ENCODE results near the gene COX15.

The COX15 gene

DNA sequence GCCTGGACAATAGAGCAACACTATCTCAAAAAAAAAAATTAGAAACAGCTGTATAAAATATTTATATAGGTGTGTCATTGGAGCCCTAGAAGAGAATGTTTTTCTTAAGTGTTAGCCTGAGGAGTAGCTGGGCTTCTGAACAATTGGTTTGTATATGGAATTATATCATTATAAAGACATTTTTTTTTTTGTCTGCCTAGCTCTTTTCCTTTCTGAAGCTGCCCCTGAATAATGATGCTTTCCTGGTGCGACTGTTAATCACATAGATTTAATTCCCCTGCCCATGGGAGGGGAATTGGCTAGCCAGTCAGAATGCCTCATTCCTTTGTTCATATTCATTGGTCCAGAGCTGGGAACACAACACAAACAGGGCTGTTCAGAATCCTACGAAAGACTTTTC is 36.6 kb upstream of the COX15 start:
- no peak overlapping the region for H3K4me3 ChIP-seq (ENCODE audit: low read length)
- TF ChIP-seq, protein P1, sequence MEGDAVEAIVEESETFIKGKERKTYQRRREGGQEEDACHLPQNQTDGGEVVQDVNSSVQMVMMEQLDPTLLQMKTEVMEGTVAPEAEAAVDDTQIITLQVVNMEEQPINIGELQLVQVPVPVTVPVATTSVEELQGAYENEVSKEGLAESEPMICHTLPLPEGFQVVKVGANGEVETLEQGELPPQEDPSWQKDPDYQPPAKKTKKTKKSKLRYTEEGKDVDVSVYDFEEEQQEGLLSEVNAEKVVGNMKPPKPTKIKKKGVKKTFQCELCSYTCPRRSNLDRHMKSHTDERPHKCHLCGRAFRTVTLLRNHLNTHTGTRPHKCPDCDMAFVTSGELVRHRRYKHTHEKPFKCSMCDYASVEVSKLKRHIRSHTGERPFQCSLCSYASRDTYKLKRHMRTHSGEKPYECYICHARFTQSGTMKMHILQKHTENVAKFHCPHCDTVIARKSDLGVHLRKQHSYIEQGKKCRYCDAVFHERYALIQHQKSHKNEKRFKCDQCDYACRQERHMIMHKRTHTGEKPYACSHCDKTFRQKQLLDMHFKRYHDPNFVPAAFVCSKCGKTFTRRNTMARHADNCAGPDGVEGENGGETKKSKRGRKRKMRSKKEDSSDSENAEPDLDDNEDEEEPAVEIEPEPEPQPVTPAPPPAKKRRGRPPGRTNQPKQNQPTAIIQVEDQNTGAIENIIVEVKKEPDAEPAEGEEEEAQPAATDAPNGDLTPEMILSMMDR (IDR thresholded peaks at IDR 0.05; ENCODE audit: insufficient read depth, low read depth, low read length, missing control alignments) = no peak
- DNase-seq (ENCODE audit: low read depth) = no peak

DNA sequence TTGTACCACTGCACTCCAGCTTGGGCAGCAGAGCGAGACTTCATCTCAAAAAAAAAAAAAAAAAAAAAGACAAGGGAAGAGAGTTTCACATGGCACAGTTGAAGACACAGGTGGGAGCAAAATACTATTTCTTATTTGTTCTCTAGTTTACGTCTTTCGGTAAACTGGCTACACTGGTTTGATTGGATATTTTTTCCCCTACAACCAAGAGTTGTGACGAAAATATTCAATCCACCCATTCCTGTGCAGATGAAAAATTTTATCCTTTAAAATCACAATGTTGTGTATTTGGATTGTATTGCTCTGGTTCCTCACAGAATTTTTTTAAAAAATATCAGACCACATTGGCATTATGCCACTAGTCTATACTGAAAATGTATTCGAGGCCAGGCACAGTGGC is 36.0 kb upstream of the COX15 start:
- no peak overlapping the region for H3K4me3 ChIP-seq (ENCODE audit: low read length)
- TF ChIP-seq, protein P1 (IDR thresholded peaks at IDR 0.05; ENCODE audit: insufficient read depth, low read depth, low read length, missing control alignments) = no peak
- DNase-seq (ENCODE audit: low read depth) = no peak

DNA sequence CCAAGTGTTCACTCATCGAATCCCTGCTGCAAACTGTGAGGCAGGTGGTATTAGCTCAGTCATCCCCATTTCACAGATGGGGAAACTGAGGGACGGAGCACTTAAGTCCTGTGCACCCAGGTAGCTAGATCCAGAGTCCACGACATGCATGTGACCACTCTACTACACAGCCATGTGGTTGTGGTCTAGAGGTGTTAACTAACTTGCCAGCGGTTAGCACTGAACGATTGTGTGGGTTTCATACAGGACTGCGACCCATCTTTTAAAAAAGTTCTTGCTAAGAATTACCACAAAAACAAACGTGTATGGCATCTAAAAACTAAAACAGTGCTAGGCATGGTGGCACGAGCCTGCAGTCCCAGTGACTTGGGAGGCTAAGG is 34.4 kb upstream of the COX15 start:
- H3K4me3 ChIP-seq (ENCODE audit: low read length) = no peak overlapping the region
- no peak for DNase-seq (ENCODE audit: low read depth)
- TF ChIP-seq, protein P1 (IDR thresholded peaks at IDR 0.05; ENCODE audit: insufficient read depth, low read depth, low read length, missing control alignments) = no peak

DNA sequence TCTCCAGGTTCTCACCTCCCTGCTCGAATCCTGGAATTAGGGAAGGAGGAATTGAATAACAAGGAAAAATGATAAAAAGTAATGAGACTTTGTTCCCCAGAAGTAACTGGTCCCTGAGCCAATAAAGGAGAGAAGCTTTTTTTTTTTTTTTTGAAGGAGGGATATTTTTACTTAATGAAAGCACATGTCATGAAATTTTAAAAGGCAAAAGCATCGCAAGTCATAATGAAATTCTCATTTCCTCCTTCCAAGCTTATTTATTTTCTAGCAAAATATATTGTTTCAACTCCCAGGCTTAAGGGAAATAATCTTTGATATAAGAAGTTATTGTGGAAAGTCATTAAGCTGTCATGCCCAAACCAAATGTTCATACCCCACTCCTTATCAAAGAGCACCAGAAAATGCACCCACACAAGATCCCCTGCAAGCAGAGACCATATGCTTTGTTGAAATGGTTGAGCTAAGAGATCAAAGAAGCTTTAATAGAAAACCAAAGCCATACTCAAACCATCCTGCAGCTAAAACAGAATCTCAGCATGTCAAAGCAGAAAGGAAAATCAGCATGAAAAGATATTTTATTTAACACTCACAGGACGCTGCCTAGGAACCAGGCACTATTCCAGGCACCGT is 33.9 kb upstream of the COX15 start:
- DNase-seq (ENCODE audit: low read depth) = no peak
- TF ChIP-seq, protein P1 (IDR thresholded peaks at IDR 0.05; ENCODE audit: insufficient read depth, low read depth, low read length, missing control alignments) = no peak
- H3K4me3 ChIP-seq (ENCODE audit: low read length) = no peak overlapping the region

DNA sequence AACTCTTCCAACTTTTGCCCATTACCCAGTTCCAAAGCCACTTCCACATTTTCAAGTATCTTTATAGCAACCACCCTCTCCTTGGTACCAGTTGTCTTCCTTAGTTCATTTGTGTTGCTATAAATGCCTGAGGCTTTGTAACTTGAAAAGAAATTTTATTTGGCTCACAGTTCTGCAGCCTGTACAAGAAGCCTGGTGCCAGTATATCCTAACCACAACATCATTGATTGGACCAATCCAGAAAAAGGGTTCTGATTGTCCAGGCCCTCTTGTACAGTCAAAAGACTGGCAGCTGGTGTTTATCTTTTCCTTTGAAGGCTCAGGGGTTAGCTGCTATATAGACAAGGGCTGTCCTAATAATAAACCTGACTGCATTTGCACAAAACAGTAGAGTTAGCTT is 29.4 kb upstream of the COX15 start:
- DNase-seq (ENCODE audit: low read depth) = no peak
- H3K4me3 ChIP-seq (ENCODE audit: low read length) = no peak overlapping the region
- TF ChIP-seq, protein P1 (IDR thresholded peaks at IDR 0.05; ENCODE audit: insufficient read depth, low read depth, low read length, missing control alignments) = no peak

DNA sequence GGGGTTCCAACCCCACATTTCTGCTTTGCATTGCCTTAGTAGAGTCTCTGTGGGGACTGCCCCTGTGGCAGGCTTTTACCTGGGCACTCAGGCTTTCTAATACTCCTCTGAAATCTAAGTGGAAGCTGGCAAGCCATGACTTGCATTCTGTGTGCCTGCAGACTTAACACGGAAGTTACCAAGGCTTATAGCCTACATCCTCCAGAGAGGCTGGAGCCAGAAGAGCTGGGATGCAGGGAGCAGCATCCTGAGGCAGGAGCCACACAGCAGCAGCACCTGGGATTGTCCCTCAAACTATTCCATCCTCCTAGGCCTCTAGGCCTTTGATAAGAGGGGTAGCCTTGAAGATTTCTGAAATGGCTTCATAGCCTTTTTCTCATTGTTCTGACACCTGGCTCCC is 28.4 kb upstream of the COX15 start:
- no peak overlapping the region for H3K4me3 ChIP-seq (ENCODE audit: low read length)
- peak; percentile 72 for DNase-seq (ENCODE audit: low read depth)
- TF ChIP-seq, protein P1 (IDR thresholded peaks at IDR 0.05; ENCODE audit: insufficient read depth, low read depth, low read length, missing control alignments) = no peak

DNA sequence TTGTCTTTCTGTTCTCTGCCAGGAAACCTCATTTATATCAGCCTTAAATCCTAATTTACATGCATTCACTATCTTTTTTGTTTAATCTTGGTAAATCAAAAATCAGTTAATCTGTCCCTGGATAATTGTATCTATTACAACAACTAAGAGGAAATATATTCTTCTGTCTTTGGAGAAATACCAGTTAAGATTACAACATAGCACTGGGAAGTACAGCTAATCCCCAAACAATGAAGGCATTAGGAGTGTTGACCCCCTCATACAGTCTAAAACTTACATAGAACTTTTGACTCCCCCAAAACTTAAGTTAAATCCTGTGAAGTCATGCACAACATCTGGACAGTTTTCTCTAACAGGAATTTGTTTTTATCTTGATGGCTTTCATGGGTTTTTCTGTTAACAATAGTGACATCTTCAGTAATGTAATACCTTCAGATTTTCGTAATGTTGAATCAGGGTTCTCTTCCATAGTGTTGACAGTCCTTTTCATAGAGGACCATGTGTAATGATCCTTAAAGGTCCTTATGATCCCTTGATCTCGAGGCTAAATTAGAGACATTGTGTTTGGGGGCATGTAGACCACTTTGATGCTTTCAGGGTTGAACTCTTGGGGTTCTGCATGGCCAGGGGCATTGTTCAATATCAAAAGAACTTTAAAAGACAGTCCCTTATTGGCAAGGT is 26.4 kb upstream of the COX15 start:
- DNase-seq (ENCODE audit: low read depth) = no peak
- TF ChIP-seq, protein P1 (IDR thresholded peaks at IDR 0.05; ENCODE audit: insufficient read depth, low read depth, low read length, missing control alignments) = no peak
- no peak overlapping the region for H3K4me3 ChIP-seq (ENCODE audit: low read length)
